Activated CD8-positive, alpha-beta memory T cell treated with anti-CD3 and anti-CD28 coated beads, Interleukin-2, amount 50 U/mL, for 1 hour (primary cell): ENCODE results near the gene YPEL1.
"Not testable (repeated sequence)": the region's sequence is repeated elsewhere in the genome, so short reads cannot be mapped to it uniquely, and the experiment has no call there.

Source experiments
- DNase-seq: peaks from one replicate; pipeline ENCODE4 v3.0.0-alpha.2; 2020; ENCODE audit errors: extremely low read depth

YPEL1 gene

GRCh38 chr22:21753374-21754111 lies 17.9 kb upstream of the YPEL1 start:
- DNase-seq, result no peak

GRCh38 chr22:21752276-21752675 lies 16.7 kb upstream of the YPEL1 start:
- DNase-seq, result no peak

- DNase-seq, result no peak
Observed at GRCh38 chr22:21745948-21746347, 10.4 kb upstream of the YPEL1 start.

GRCh38 chr22:21744917-21745316 lies 9.3 kb upstream of the YPEL1 start:
- not testable (repeated sequence) for DNase-seq

GRCh38 chr22:21741790-21742189 lies 6.2 kb upstream of the YPEL1 start:
- DNase-seq, result no peak

- no peak for DNase-seq
Observed at GRCh38 chr22:21741059-21741458, 5.5 kb upstream of the YPEL1 start.

GRCh38 chr22:21739828-21740377 lies 4.3 kb upstream of the YPEL1 start:
- DNase-seq, result no peak

- no peak for DNase-seq
Observed at GRCh38 chr22:21738966-21739365, 3.4 kb upstream of the YPEL1 start.

- no peak for DNase-seq
Observed at GRCh38 chr22:21738081-21738480, 2.5 kb upstream of the YPEL1 start.

- DNase-seq, result no peak
Observed at GRCh38 chr22:21736948-21737347, 1.4 kb upstream of the YPEL1 start.

GRCh38 chr22:21736084-21736642 lies 569 bp upstream of the YPEL1 start:
- no peak for DNase-seq

GRCh38 chr22:21734540-21735199 lies 924 bp downstream of the YPEL1 start:
- DNase-seq, result no peak

- no peak for DNase-seq
Observed at GRCh38 chr22:21731503-21731902, 4.1 kb downstream of the YPEL1 start.

GRCh38 chr22:21730535-21731308 lies 4.9 kb downstream of the YPEL1 start:
- DNase-seq, result no peak

GRCh38 chr22:21729184-21729583 lies 6.4 kb downstream of the YPEL1 start:
- DNase-seq, result not testable (repeated sequence)

GRCh38 chr22:21728270-21728669 lies 7.3 kb downstream of the YPEL1 start:
- DNase-seq, result no peak

GRCh38 chr22:21727768-21728167 lies 7.8 kb downstream of the YPEL1 start:
- DNase-seq, result no peak

- no peak for DNase-seq
Observed at GRCh38 chr22:21727159-21727558, 8.4 kb downstream of the YPEL1 start.

- no peak for DNase-seq
Observed at GRCh38 chr22:21726650-21727049, 8.9 kb downstream of the YPEL1 start.

GRCh38 chr22:21725956-21726649 lies 9.5 kb downstream of the YPEL1 start:
- DNase-seq, result no peak

GRCh38 chr22:21724496-21724895 lies 11.1 kb downstream of the YPEL1 start:
- DNase-seq, result not testable (repeated sequence)
